Fibroblast of lung (primary cell): Measurements from ENCODE around the gene CCZ1B.
"Not testable (repeated sequence)": the region's sequence is repeated elsewhere in the genome, so short reads cannot be mapped to it uniquely, and the experiment has no call there.

Source experiments
- CTCF ChIP-seq, 2 donors: IDR thresholded peaks in 1 of 2; conservative IDR thresholded peaks in 1 of 2; 1 replicate in 1 of 2; 2 replicates in 1 of 2; pipeline ENCODE4 v1.5.1; 2011 to 2012; ENCODE audit warnings: low read length in 2 of 2, control low read depth in 1 of 2, inconsistent platforms in 1 of 2, low read depth in 1 of 2, mild to moderate bottlenecking in 1 of 2
- EZH2 ChIP-seq: IDR thresholded peaks from 2 replicates; pipeline ENCODE4 v1.5.1; 2012; ENCODE audit warnings: low read length, control low read depth, mild to moderate bottlenecking; ENCODE audit errors: missing control alignments

- not testable (repeated sequence) for TF ChIP-seq CTCF (conservative IDR thresholded peaks at IDR 0.05 in 1 of 2, IDR thresholded peaks at IDR 0.05 in 1 of 2; ENCODE audit: low read depth in 1 of 2, low read length in 2 of 2); EZH2
Measured at GRCh38 chr7:6825236-6826125, 594 bp downstream of the CCZ1B start.
